ENCODE results near the gene PLA2G5.
"Not testable (repeated sequence)": the region's sequence is repeated elsewhere in the genome, so short reads cannot be mapped to it uniquely, and the experiment has no call there.

The PLA2G5 gene

GRCh38 chr1:20115479-20115878 lies 45.5 kb downstream of the PLA2G5 start:
- no peak for DNase-seq (ENCODE audit: low read depth in 2 of 3, low spot score in 2 of 3)

GRCh38 chr1:20115916-20116315 lies 45.9 kb downstream of the PLA2G5 start:
- no peak for DNase-seq (ENCODE audit: low read depth in 2 of 3, low spot score in 2 of 3)

GRCh38 chr1:20117236-20117635 lies 47.2 kb downstream of the PLA2G5 start:
- DNase-seq (ENCODE audit: low read depth in 2 of 3, low spot score in 2 of 3) = no peak

- no peak for DNase-seq (ENCODE audit: low read depth in 2 of 3, low spot score in 2 of 3)
These were observed 49.4 kb downstream of the PLA2G5 start, which contains the start of gene PLA2G2D for GRCh38 chr1:20119347-20119746. Gene PLA2G2D, minus strand, starts transcription at chr1:20119536. Its CDS starts 38 bp downstream, at chr1:20119498.

GRCh38 chr1:20120796-20121195 lies 50.8 kb downstream of the PLA2G5 start:
- no peak for DNase-seq (ENCODE audit: low read depth in 2 of 3, low spot score in 2 of 3)

- no peak for DNase-seq (ENCODE audit: low read depth in 2 of 3, low spot score in 2 of 3)
These were observed 53.9 kb downstream of the PLA2G5 start for GRCh38 chr1:20123722-20124455.

GRCh38 chr1:20124456-20125057 lies 54.6 kb downstream of the PLA2G5 start:
- DNase-seq (ENCODE audit: low read depth in 2 of 3, low spot score in 2 of 3) = no peak

GRCh38 chr1:20125100-20125499 lies 55.1 kb downstream of the PLA2G5 start:
- DNase-seq (ENCODE audit: low read depth in 2 of 3, low spot score in 2 of 3) = no peak

- DNase-seq (ENCODE audit: low read depth in 2 of 3, low spot score in 2 of 3) = no peak
These were observed 56.2 kb downstream of the PLA2G5 start for GRCh38 chr1:20126041-20126805.

GRCh38 chr1:20126806-20127440 lies 56.9 kb downstream of the PLA2G5 start:
- DNase-seq (ENCODE audit: low read depth in 2 of 3, low spot score in 2 of 3) = no peak

GRCh38 chr1:20130518-20130917 lies 60.5 kb downstream of the PLA2G5 start:
- DNase-seq (ENCODE audit: low read depth in 2 of 3, low spot score in 2 of 3) = not testable (repeated sequence)

GRCh38 chr1:20134995-20135394 lies 65.0 kb downstream of the PLA2G5 start:
- DNase-seq (ENCODE audit: low read depth in 2 of 3, low spot score in 2 of 3) = no peak

GRCh38 chr1:20136249-20136648 lies 66.3 kb downstream of the PLA2G5 start:
- no peak for DNase-seq (ENCODE audit: low read depth in 2 of 3, low spot score in 2 of 3)

GRCh38 chr1:20137055-20137454 lies 67.1 kb downstream of the PLA2G5 start:
- no peak for DNase-seq (ENCODE audit: low read depth in 2 of 3, low spot score in 2 of 3)

- no peak for DNase-seq (ENCODE audit: low read depth in 2 of 3, low spot score in 2 of 3)
These were observed 67.6 kb downstream of the PLA2G5 start for GRCh38 chr1:20137604-20138003.

- DNase-seq (ENCODE audit: low read depth in 2 of 3, low spot score in 2 of 3) = no peak
These were observed 68.4 kb downstream of the PLA2G5 start for GRCh38 chr1:20138346-20138745.

GRCh38 chr1:20138961-20139550 lies 69.1 kb downstream of the PLA2G5 start, which contains the start of gene PLA2G2F:
Gene PLA2G2F, plus strand, starts transcription at chr1:20139323. Its CDS starts 105 bp downstream, at chr1:20139428.
- DNase-seq (ENCODE audit: low read depth in 2 of 3, low spot score in 2 of 3) = no peak

GRCh38 chr1:20139776-20140612 lies 70.0 kb downstream of the PLA2G5 start:
- no peak for DNase-seq (ENCODE audit: low read depth in 2 of 3, low spot score in 2 of 3)

- DNase-seq (ENCODE audit: low read depth in 2 of 3, low spot score in 2 of 3) = no peak
These were observed 71.0 kb downstream of the PLA2G5 start for GRCh38 chr1:20141001-20141400.

- no peak for DNase-seq (ENCODE audit: low read depth in 2 of 3, low spot score in 2 of 3)
These were observed 71.5 kb downstream of the PLA2G5 start for GRCh38 chr1:20141466-20141865.
